H1 (cell line): Measurements from ENCODE around the gene DNLZ. TPM values are rescaled to one million over a fixed set of nuclear protein-coding genes. Genes with fewer than 3 reads are reported as not detected.

Experiments
- GTF2F1 ChIP-seq: IDR thresholded peaks from 2 replicates; pipeline ENCODE4 v1.6.1; 2012; ENCODE audit warnings: low read depth, low read length, improper control_type of control experiment, borderline replicate concordance
- TBP ChIP-seq: IDR thresholded peaks from 2 replicates; pipeline ENCODE4 v1.6.1; 2011; ENCODE audit warnings: low read depth, low read length, improper control_type of control experiment
- polyA plus RNA-seq, 7 experiments: library from polyadenylated mRNA; depleted of rRNA in 3 of 7; stranded (reverse) in 5 of 7; unstranded in 2 of 7; fragments of >200 nt in 5 of 7; fragments of 200-250 nt in 2 of 7; gene quantifications; 1 replicate in 5 of 7; 2 replicates in 1 of 7; 4 replicates in 1 of 7; pipeline versions ENCODE4 v1.2.1 to v1.2.3, GENCODE V29; 2011 to 2013; ENCODE audit warnings: missing spikeins in 2 of 7, mixed read lengths in 2 of 7
- total RNA-seq: library from RNA; stranded (reverse); fragmentation: NEBNext Ultra II Directional; extraction: Animal tissue kit (Norgen Biotek cat#: 25700); gene quantifications from 2 replicates; pipeline ENCODE4 v1.2.1, GENCODE V29; 2021
- TF ChIP-seq, protein P1 (sequence below): IDR thresholded peaks from 2 replicates; pipeline ENCODE4 v1.6.1; 2012; ENCODE audit warnings: low read length, inconsistent platforms

Gene DNLZ
- total and polyA plus RNA-seq, 2 of the 8 experiments (the other 6 are each of a cell fraction or from before 2014, with no cell fraction given) = 11.6 to 17.9 TPM

DNA sequence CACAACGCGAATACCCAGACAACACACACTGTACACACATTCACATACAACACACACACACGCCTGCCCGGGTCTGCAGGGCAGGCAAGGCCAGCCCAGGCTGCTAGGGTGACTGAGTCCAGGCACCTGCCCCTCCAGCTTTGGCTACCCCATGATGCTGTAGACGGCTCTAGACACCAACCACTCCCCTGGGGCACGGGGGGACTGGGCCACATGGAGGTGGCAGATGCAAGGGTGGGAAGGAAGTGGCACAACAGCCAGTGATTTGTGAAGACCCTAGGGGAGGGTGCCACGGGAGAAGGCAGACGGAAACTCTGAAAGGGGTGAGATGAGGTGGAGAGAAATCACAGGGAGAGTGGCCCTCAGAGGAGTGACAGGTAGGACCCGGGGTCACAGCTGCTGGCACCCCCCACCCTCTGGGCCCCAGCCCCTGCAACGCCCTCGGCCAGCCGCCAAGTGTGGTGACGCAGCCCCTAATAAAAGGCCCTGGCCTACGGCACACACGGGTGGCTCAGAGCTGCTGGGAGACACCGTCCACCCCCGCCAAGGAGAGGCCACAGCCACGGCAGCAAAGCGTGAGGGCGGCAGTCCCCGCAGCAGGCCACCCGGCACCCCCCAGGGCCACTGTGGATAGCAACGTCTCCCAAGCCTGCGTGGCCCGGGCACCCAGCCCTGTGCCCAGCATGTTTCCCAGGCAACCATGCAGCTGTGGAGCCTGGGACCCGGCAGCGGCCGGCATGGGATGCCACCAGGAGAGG, 53.1 kb downstream of the DNLZ start (continued):
- TF ChIP-seq, protein P1, sequence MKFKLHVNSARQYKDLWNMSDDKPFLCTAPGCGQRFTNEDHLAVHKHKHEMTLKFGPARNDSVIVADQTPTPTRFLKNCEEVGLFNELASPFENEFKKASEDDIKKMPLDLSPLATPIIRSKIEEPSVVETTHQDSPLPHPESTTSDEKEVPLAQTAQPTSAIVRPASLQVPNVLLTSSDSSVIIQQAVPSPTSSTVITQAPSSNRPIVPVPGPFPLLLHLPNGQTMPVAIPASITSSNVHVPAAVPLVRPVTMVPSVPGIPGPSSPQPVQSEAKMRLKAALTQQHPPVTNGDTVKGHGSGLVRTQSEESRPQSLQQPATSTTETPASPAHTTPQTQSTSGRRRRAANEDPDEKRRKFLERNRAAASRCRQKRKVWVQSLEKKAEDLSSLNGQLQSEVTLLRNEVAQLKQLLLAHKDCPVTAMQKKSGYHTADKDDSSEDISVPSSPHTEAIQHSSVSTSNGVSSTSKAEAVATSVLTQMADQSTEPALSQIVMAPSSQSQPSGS = no peak
- no peak for TF ChIP-seq TBP
- no peak for TF ChIP-seq GTF2F1
